IMR-90 (cell line): ENCODE results near the gene INPP5A. TPM values are rescaled to one million over a fixed set of nuclear protein-coding genes. Genes with fewer than 3 reads are reported as not detected.

Source experiments
- ATAC-seq: fragments of 200-7000 bp; cut with Tn5 transposase; 2 replicates; pipeline ENCODE4 v1.9.1; 2020; ENCODE audit warnings: low read depth, mild to moderate bottlenecking, moderate library complexity
- BruUV-seq: library from RNA; stranded (reverse); fragments of 400-500 nt; replicated peaks from 2 replicates; lab custom pipeline; 2021; lab: Mats Ljungman, UMichigan
- CTCF ChIA-PET: fragments of 300-600 bp; formaldehyde crosslinking; extraction: SDS; loops from one replicate; lab custom pipeline; 2021; ENCODE audit warnings: antibody characterized with exemption; lab: Yijun Ruan, JAX
- POLR2A ChIA-PET: fragments of 300-600 bp; sonication (Branson Sonifier 250); formaldehyde crosslinking; loops from one replicate; lab custom pipeline; 2022; ENCODE audit warnings: antibody characterized with exemption; ENCODE audit not compliant: unreplicated experiment; lab: Charles Lee
- DNase-seq: peaks from one replicate; pipeline ENCODE4 v3.0.0; 2013
- H2AFZ ChIP-seq: replicated peaks from 2 replicates; pipeline ENCODE3; 2013; ENCODE audit warnings: low read length, mild to moderate bottlenecking; ENCODE audit not compliant: poor library complexity
- H2AK5ac ChIP-seq: 2 replicates; pipeline ENCODE4 v1.6.1; 2013; ENCODE audit warnings: low read depth, low read length, inconsistent platforms
- H2AK9ac ChIP-seq: replicated peaks from 2 replicates; pipeline ENCODE3; 2013; ENCODE audit warnings: mild to moderate bottlenecking, low read depth, low read length, moderate library complexity; ENCODE audit not compliant: poor library complexity
- H2BK120ac ChIP-seq: 2 replicates; pipeline ENCODE4 v1.6.1; 2013; ENCODE audit warnings: low read depth, low read length, inconsistent platforms
- H2BK15ac ChIP-seq: 3 replicates; pipeline ENCODE4 v1.6.1; 2013; ENCODE audit warnings: low read depth, low read length, inconsistent platforms
- H2BK20ac ChIP-seq: 2 replicates; pipeline ENCODE4 v1.6.1; 2013; ENCODE audit warnings: low read depth, mild to moderate bottlenecking, inconsistent platforms, low read length, moderate library complexity
- H2BK5ac ChIP-seq: 2 replicates; pipeline ENCODE4 v1.6.1; 2013; ENCODE audit warnings: mild to moderate bottlenecking, low read depth, low read length, inconsistent platforms; ENCODE audit not compliant: poor library complexity, severe bottlenecking
- H3K14ac ChIP-seq: replicated peaks from 2 replicates; pipeline ENCODE4 v1.6.1; 2013; ENCODE audit warnings: low read depth, low read length, inconsistent platforms
- H3K18ac ChIP-seq: 2 replicates; pipeline ENCODE4 v1.6.1; 2013; ENCODE audit warnings: low read depth, low read length, control low read depth
- H3K23ac ChIP-seq: 2 replicates; pipeline ENCODE4 v1.6.1; 2013; ENCODE audit warnings: low read depth, low read length, inconsistent platforms
- H3K27ac ChIP-seq: 2 replicates; pipeline ENCODE4 v1.5.1; 2013; ENCODE audit warnings: mild to moderate bottlenecking, control low read depth, low read length; ENCODE audit not compliant: insufficient read depth
- H3K27me3 ChIP-seq: 2 replicates; pipeline ENCODE4 v1.6.1; 2013; ENCODE audit warnings: low read length; ENCODE audit not compliant: control insufficient read depth, insufficient read depth
- H3K36me3 ChIP-seq: 2 replicates; pipeline ENCODE4 v1.6.1; 2013; ENCODE audit warnings: low read length, mixed read lengths; ENCODE audit not compliant: control insufficient read depth, insufficient read depth
- H3K4ac ChIP-seq: 2 replicates; pipeline ENCODE4 v1.6.1; 2013; ENCODE audit warnings: low read depth, low read length, inconsistent platforms
- H3K4me1 ChIP-seq: 2 replicates; pipeline ENCODE4 v1.6.1; 2013; ENCODE audit warnings: low read length, mixed read lengths; ENCODE audit not compliant: control insufficient read depth, insufficient read depth
- H3K4me2 ChIP-seq: 2 replicates; pipeline ENCODE4 v1.6.1; 2013; ENCODE audit warnings: low read depth, mild to moderate bottlenecking, control low read depth, low read length, moderate library complexity
- H3K4me3 ChIP-seq: 2 replicates; pipeline ENCODE4 v1.5.1; 2013; ENCODE audit warnings: low read depth, mild to moderate bottlenecking, control low read depth, low read length, moderate library complexity; ENCODE audit not compliant: insufficient read depth
- H3K56ac ChIP-seq: 2 replicates; pipeline ENCODE4 v1.6.1; 2013; ENCODE audit warnings: low read length, inconsistent platforms; ENCODE audit not compliant: insufficient read depth; ENCODE audit errors: extremely low read depth
- H3K79me1 ChIP-seq, 2 experiments: 2 replicates each; pipeline ENCODE4 v1.6.1; 2013; ENCODE audit warnings: low read length in 2 of 2, inconsistent platforms in 1 of 2, low read depth in 1 of 2
- H3K9ac ChIP-seq: 2 replicates; pipeline ENCODE4 v1.6.1; 2013; ENCODE audit warnings: low read depth, low read length, control low read depth
- H3K9me1 ChIP-seq: 2 replicates; pipeline ENCODE4 v1.6.1; 2013; ENCODE audit warnings: low read length, inconsistent platforms; ENCODE audit not compliant: insufficient read depth
- H3K9me3 ChIP-seq: 2 replicates; pipeline ENCODE4 v1.6.1; 2013; ENCODE audit warnings: low read length; ENCODE audit not compliant: control insufficient read depth, insufficient read depth
- H4K20me1 ChIP-seq: 2 replicates; pipeline ENCODE4 v1.6.1; 2013; ENCODE audit warnings: low read length, inconsistent platforms; ENCODE audit not compliant: insufficient read depth
- H4K5ac ChIP-seq: 2 replicates; pipeline ENCODE4 v1.6.1; 2013; ENCODE audit warnings: mild to moderate bottlenecking, low read depth, low read length, control low read depth
- H4K8ac ChIP-seq, 2 experiments: 2 replicates each; pipeline ENCODE4 v1.6.1; 2013; ENCODE audit warnings: low read depth in 2 of 2, low read length in 2 of 2, control low read depth in 1 of 2, inconsistent platforms in 1 of 2
- H4K91ac ChIP-seq: 2 replicates; pipeline ENCODE4 v1.6.1; 2013; ENCODE audit warnings: low read depth, low read length, inconsistent platforms; ENCODE audit not compliant: insufficient read depth
- BHLHE40 ChIP-seq: fragments of 150-350 bp; IDR thresholded peaks from 2 replicates; pipeline ENCODE4 v1.6.1; 2016; ENCODE audit warnings: mild to moderate bottlenecking, low read depth, low read length
- CEBPB ChIP-seq: IDR thresholded peaks from 2 replicates; pipeline ENCODE4 v1.6.1; 2012; ENCODE audit warnings: low read depth, low read length, improper control_type of control experiment
- CHD1 ChIP-seq: IDR thresholded peaks from 2 replicates; pipeline ENCODE4 v1.6.1; 2012; ENCODE audit warnings: low read depth, low read length, improper control_type of control experiment
- CTCF ChIP-seq: conservative IDR thresholded peaks from 2 replicates; pipeline ENCODE4 v1.5.1; 2012; ENCODE audit warnings: mild to moderate bottlenecking, low read depth, low read length, improper control_type of control experiment
- ELK1 ChIP-seq: fragments of 150-350 bp; IDR thresholded peaks from 2 replicates; pipeline ENCODE4 v1.6.1; 2016; ENCODE audit warnings: low read depth, mild to moderate bottlenecking, low read length, moderate library complexity, borderline replicate concordance
- FOS ChIP-seq: fragments of 150-350 bp; IDR thresholded peaks from 2 replicates; pipeline ENCODE4 v1.6.1; 2016; ENCODE audit warnings: low read depth, low read length
- MAFK ChIP-seq: IDR thresholded peaks from 2 replicates; pipeline ENCODE4 v1.6.1; 2012; ENCODE audit warnings: low read depth, low read length, improper control_type of control experiment
- MAZ ChIP-seq: IDR thresholded peaks from 2 replicates; pipeline ENCODE4 v1.6.1; 2012; ENCODE audit warnings: low read depth, mild to moderate bottlenecking, low read length, improper control_type of control experiment, moderate library complexity, borderline replicate concordance
- MXI1 ChIP-seq: IDR thresholded peaks from 2 replicates; pipeline ENCODE4 v1.6.1; 2012; ENCODE audit warnings: low read depth, mild to moderate bottlenecking, low read length, moderate library complexity, borderline replicate concordance
- NFE2L2 ChIP-seq: fragments of 150-350 bp; IDR thresholded peaks from 2 replicates; pipeline ENCODE4 v1.6.1; 2016; ENCODE audit warnings: low read depth, mild to moderate bottlenecking, low read length
- POLR2A ChIP-seq: IDR thresholded peaks from 2 replicates; pipeline ENCODE4 v1.6.1; 2012; ENCODE audit warnings: mild to moderate bottlenecking, low read depth, low read length
- RCOR1 ChIP-seq: IDR thresholded peaks from 2 replicates; pipeline ENCODE4 v1.6.1; 2012; ENCODE audit warnings: mild to moderate bottlenecking, low read length, improper control_type of control experiment; ENCODE audit not compliant: insufficient replicate concordance
- RFX5 ChIP-seq: IDR thresholded peaks from 2 replicates; pipeline ENCODE4 v1.8.0; 2012; ENCODE audit warnings: low read depth, mild to moderate bottlenecking, low read length, moderate library complexity
- SMC3 ChIP-seq: fragments of 150-350 bp; IDR thresholded peaks from 2 replicates; pipeline ENCODE4 v1.6.1; 2016; ENCODE audit warnings: low read depth, mild to moderate bottlenecking, antibody characterized with exemption, low read length, moderate library complexity
- USF2 ChIP-seq: fragments of 150-350 bp; IDR thresholded peaks from 2 replicates; pipeline ENCODE4 v1.6.1; 2017; ENCODE audit warnings: mild to moderate bottlenecking, antibody characterized with exemption, low read length, low read depth
- WGBS, 2 experiments: methylation state at CpG; one replicate each; pipeline versions ENCODE4 v1.1.5 to v1.1.7; 2013; ENCODE audit warnings: missing lambda C conversion rate in 2 of 2; ENCODE audit not compliant: insufficient read length in 1 of 2; ENCODE audit errors: extremely low coverage in 2 of 2; 5-methylcytosine and 5-hydroxymethylcytosine counted together
- dilution Hi-C: fragments of 300-500 bp; cut with HindIII; formaldehyde crosslinking; loops from one replicate; pipeline ENCODE4 v1.14.3; 2018; ENCODE audit warnings: low sequenced_read_pairs; ENCODE audit not compliant: unreplicated experiment
- in situ Hi-C: fragments of 300-500 bp; cut with MboI; formaldehyde crosslinking; loops from 3 replicates; pipeline ENCODE4 v1.14.3; 2019; ENCODE audit warnings: low sequenced_read_pairs, inconsistent platforms, mixed read lengths
- intact Hi-C: fragments of 100-400 bp; cut with micrococcal nuclease; formaldehyde crosslinking; loops from 2 replicates; pipeline ENCODE4 v1.10.0; 2022
- polyA plus RNA-seq, 3 experiments: library from polyadenylated mRNA; depleted of rRNA; stranded (reverse); fragments of >200 nt; gene quantifications; 2 replicates each; pipeline ENCODE4 v1.2.3, GENCODE V29; 2012; ENCODE audit warnings: low replicate concordance in 1 of 3
- total RNA-seq: library from RNA; depleted of rRNA; stranded (reverse); fragments of >200 nt; gene quantifications from 2 replicates; pipeline ENCODE4 v1.2.3, GENCODE V29; 2012

The INPP5A gene
- total and polyA plus RNA-seq, 2 of the 4 experiments (the other 2 are of a cell fraction), result 21.4 to 36.7 TPM

GRCh38 chr10:132563485-132564248, 26.1 kb downstream of the INPP5A start:
- no peak overlapping the region for H2BK5ac ChIP-seq
- no peak overlapping the region for H3K9ac ChIP-seq
- no peak overlapping the region for H3K56ac ChIP-seq
- H4K5ac ChIP-seq, result no peak overlapping the region
- no peak overlapping the region for H2BK120ac ChIP-seq
- no peak overlapping the region for H2BK20ac ChIP-seq
- H2AK9ac ChIP-seq, result peak overlapping the region; percentile 49
- no peak overlapping the region for H3K18ac ChIP-seq
- peaks cover 7% of the 10 kb centered on the region; the same call in 1 of the 2 replicates for H3K9me1 ChIP-seq
- no peak overlapping the region for H2AK5ac ChIP-seq
- WGBS, 2 experiments, result 85% methylated on average over 9 of the region's 24 CpGs; no CpG with 5 or more reads in 1 of the 2 experiments
- no peak overlapping the region for H3K4me2 ChIP-seq
- peaks cover 75% of the 10 kb centered on the region for H4K20me1 ChIP-seq
- dilution Hi-C loops, result no loop called here
- ChIA-PET CTCF (no interaction called here), POLR2A (no interaction called here)
- H3K9me3 ChIP-seq, result no peaks in the 10 kb centered on the region
- H3K23ac ChIP-seq, result no peak overlapping the region
- no peak for DNase-seq
- no peak for ATAC-seq
- in situ Hi-C loops, result no loop called here
- H4K91ac ChIP-seq, result no peak overlapping the region
- peaks cover 25 to 63% of the 10 kb centered on the region in 2 experiments for H3K79me1 ChIP-seq
- no peak overlapping the region for H3K27ac ChIP-seq
- H3K27me3 ChIP-seq, result no peaks in the 10 kb centered on the region
- no peak overlapping the region for H3K4ac ChIP-seq
- H3K4me1 ChIP-seq, result no peaks in the 10 kb centered on the region; the same call in 1 of the 2 replicates
- H2BK15ac ChIP-seq, result no peak overlapping the region
- intact Hi-C loops, result no loop called here
- no peak overlapping the region for H3K4me3 ChIP-seq
- H2AFZ ChIP-seq, result no peak overlapping the region
- no peak overlapping the region for H4K8ac ChIP-seq
- H3K36me3 ChIP-seq, result no peaks in the 10 kb centered on the region
- no peak overlapping the region for H3K14ac ChIP-seq
- BruUV-seq, result no TSS peak
- TF ChIP-seq POLR2A, result no peak
- no peak for TF ChIP-seq FOS
- TF ChIP-seq RFX5, result no peak
- no peak for TF ChIP-seq SMC3
- TF ChIP-seq CHD1, result no peak
- TF ChIP-seq NFE2L2, result no peak
- TF ChIP-seq MXI1, result no peak
- no peak for TF ChIP-seq BHLHE40
- no peak for TF ChIP-seq MAFK
- no peak for TF ChIP-seq ELK1
- no peak for TF ChIP-seq MAZ
- TF ChIP-seq USF2, result no peak
- TF ChIP-seq CEBPB, result no peak
- no peak for TF ChIP-seq RCOR1
- TF ChIP-seq CTCF, result no peak
